Endothelial cell of umbilical vein (primary cell): Measurements from ENCODE around the gene SNAI3. TPM values are rescaled to one million over a fixed set of nuclear protein-coding genes. Genes with fewer than 3 reads are reported as not detected.

Experiments used
- BruUV-seq: library from RNA; stranded (reverse); fragments of 400-500 nt; replicated peaks from 2 replicates; lab custom pipeline; 2021; lab: Mats Ljungman, UMichigan
- CTCF ChIA-PET: fragments of 300-600, 350-600 bp; sonication (Branson Sonifier 250); formaldehyde crosslinking; loops from one replicate; lab custom pipeline; 2021; ENCODE audit warnings: antibody characterized with exemption, inconsistent platforms; lab: Charles Lee
- POLR2A ChIA-PET: fragments of 300-600, 350-600 bp; sonication (Branson Sonifier 250); formaldehyde crosslinking; loops from one replicate; lab custom pipeline; 2021; ENCODE audit warnings: antibody characterized with exemption, inconsistent platforms; lab: Charles Lee
- DNase-seq: peaks from one replicate; pipeline ENCODE4 v3.0.0-alpha.2; 2011; ENCODE audit warnings: low read depth, low spot score
- FAIRE-seq: peaks from 2 replicates; lab custom pipeline; 2011; peaks lifted over from hg19 to GRCh38; lab: Jason Lieb, UNC
- H2AFZ ChIP-seq: 2 replicates; pipeline ENCODE4 v1.6.0; 2012; ENCODE audit warnings: low read depth, low read length, control low read depth, inconsistent platforms
- H3K27ac ChIP-seq: 2 replicates; pipeline ENCODE4 v1.5.1; 2011; ENCODE audit warnings: low read depth, mild to moderate bottlenecking, control low read depth, low read length, moderate library complexity; ENCODE audit not compliant: insufficient read depth
- H3K27me3 ChIP-seq, 2 experiments: 2 replicates each; pipeline versions ENCODE4 v1.6.0 to v1.6.1; 2011; ENCODE audit warnings: low read length in 2 of 2, mixed read lengths in 1 of 2; ENCODE audit not compliant: control insufficient read depth in 2 of 2, insufficient read depth in 2 of 2
- H3K36me3 ChIP-seq, 2 experiments: 2 replicates in 1 of 2; 3 replicates in 1 of 2; pipeline ENCODE4 v1.5.1; 2011; ENCODE audit warnings: low read length in 2 of 2, mild to moderate bottlenecking in 1 of 2, moderate library complexity in 1 of 2; ENCODE audit not compliant: control insufficient read depth in 2 of 2, insufficient read depth in 2 of 2; ENCODE audit errors: extremely low read depth in 1 of 2
- H3K4me1 ChIP-seq: 3 replicates; pipeline ENCODE4 v1.5.1; 2011; ENCODE audit warnings: mild to moderate bottlenecking, low read length; ENCODE audit not compliant: control insufficient read depth, insufficient read depth; ENCODE audit errors: extremely low read depth
- H3K4me2 ChIP-seq: 2 replicates; pipeline ENCODE4 v1.6.1; 2011; ENCODE audit warnings: low read length, control low read depth, mixed read lengths; ENCODE audit not compliant: insufficient read depth
- H3K4me3 ChIP-seq, 3 experiments: fragments of 200-600 bp in 1 of 3; sonication (generic), shearing (Covaris generic) in 1 of 3; replicated peaks in 1 of 3; 2 replicates each; pipeline ENCODE4 v1.5.1; 2011 to 2016; ENCODE audit warnings: control low read depth in 3 of 3, low read length in 3 of 3, mild to moderate bottlenecking in 2 of 3, inconsistent platforms in 1 of 3, low read depth in 1 of 3, moderate library complexity in 1 of 3; ENCODE audit not compliant: insufficient read depth in 1 of 3
- H3K79me2 ChIP-seq: 2 replicates; pipeline ENCODE4 v1.6.0; 2012; ENCODE audit warnings: low read length, inconsistent platforms; ENCODE audit not compliant: control insufficient read depth, insufficient read depth
- H3K9ac ChIP-seq: replicated peaks from 2 replicates; pipeline ENCODE3; 2011; ENCODE audit warnings: low read length, control low read depth; ENCODE audit not compliant: insufficient read depth; ENCODE audit errors: extremely low read depth
- H3K9me1 ChIP-seq: replicated peaks from 3 replicates; pipeline ENCODE4 v1.6.0; 2011; ENCODE audit warnings: mild to moderate bottlenecking, low read length; ENCODE audit not compliant: control insufficient read depth, insufficient read depth; ENCODE audit errors: extremely low read depth
- H3K9me3 ChIP-seq: replicated peaks from 2 replicates; pipeline ENCODE4 v1.5.1; 2012; ENCODE audit warnings: low read length, inconsistent platforms; ENCODE audit not compliant: control insufficient read depth, insufficient read depth
- H4K20me1 ChIP-seq: replicated peaks from 2 replicates; pipeline ENCODE3; 2011; ENCODE audit warnings: mild to moderate bottlenecking, low read length; ENCODE audit not compliant: control insufficient read depth, insufficient read depth; ENCODE audit errors: extremely low read depth
- CTCF ChIP-seq, 2 donors: IDR thresholded peaks; 1 replicate in 1 of 2; 2 replicates in 1 of 2; pipeline ENCODE4 v1.5.1; 2011; ENCODE audit warnings: low read length in 2 of 2, mild to moderate bottlenecking in 2 of 2, moderate library complexity in 2 of 2, control low read depth in 1 of 2, inconsistent platforms in 1 of 2, low read depth in 1 of 2; ENCODE audit not compliant: insufficient read depth in 1 of 2; ENCODE audit errors: extremely low read depth in 1 of 2
- EZH2 ChIP-seq: IDR thresholded peaks from 2 replicates; pipeline ENCODE4 v1.6.1; 2012; ENCODE audit warnings: borderline replicate concordance, low read depth, mild to moderate bottlenecking, moderate library complexity, low read length, inconsistent platforms; ENCODE audit not compliant: severe bottlenecking
- FOS ChIP-seq: IDR thresholded peaks from 2 replicates; pipeline ENCODE4 v1.6.1; 2011; ENCODE audit warnings: mild to moderate bottlenecking, low read length, moderate library complexity, borderline replicate concordance; ENCODE audit not compliant: insufficient read depth
- GATA2 ChIP-seq: IDR thresholded peaks from 2 replicates; pipeline ENCODE4 v1.7.0; 2011; ENCODE audit warnings: low read depth, mild to moderate bottlenecking, moderate library complexity, mixed read lengths, low read length; ENCODE audit not compliant: insufficient read length, insufficient read depth
- JUN ChIP-seq: IDR thresholded peaks from 2 replicates; pipeline ENCODE4 v1.6.1; 2011; ENCODE audit warnings: borderline replicate concordance, low read depth; ENCODE audit not compliant: insufficient read length, insufficient read depth
- MAX ChIP-seq: IDR thresholded peaks from 2 replicates; pipeline ENCODE4 v1.6.1; 2011; ENCODE audit not compliant: insufficient read depth, insufficient read length
- MYC ChIP-seq: IDR thresholded peaks from one replicate; pipeline ENCODE4 v1.6.1; 2011; ENCODE audit warnings: mild to moderate bottlenecking, low read depth, low read length
- POLR2A ChIP-seq: IDR thresholded peaks from 2 replicates; pipeline ENCODE4 v1.6.1; 2012; ENCODE audit warnings: low read depth, mild to moderate bottlenecking, control low read depth, low read length
- POLR2AphosphoS5 ChIP-seq: IDR thresholded peaks from 2 replicates; pipeline ENCODE4 v1.6.1; 2012; ENCODE audit warnings: low read depth, mild to moderate bottlenecking, control low read depth, low read length, moderate library complexity; ENCODE audit not compliant: insufficient read depth
- dilution Hi-C: fragments of 300-500 bp; cut with MboI; formaldehyde crosslinking; loops from one replicate; pipeline ENCODE4 v1.15.0; 2019; ENCODE audit warnings: low sequenced_read_pairs; ENCODE audit not compliant: extremely low pct_ligation_motif_present
- intact Hi-C: fragments of 100-400 bp; cut with micrococcal nuclease; formaldehyde crosslinking; loops from one replicate; pipeline ENCODE4 v1.10.0; 2022
- polyA plus RNA-seq, 4 experiments: library from polyadenylated mRNA; depleted of rRNA in 3 of 4; stranded (reverse) in 3 of 4; unstranded in 1 of 4; fragments of >200 nt; gene quantifications; 2 replicates each; pipeline versions ENCODE4 v1.2.1 to v1.2.3, GENCODE V29; 2011 to 2012; ENCODE audit warnings: missing spikeins in 1 of 4
- total RNA-seq: library from RNA; stranded (reverse); gene quantifications from 2 replicates; pipeline ENCODE4 v1.2.3, GENCODE V29; 2021

SNAI3 gene
- total and polyA plus RNA-seq, 2 donors (not counting 3 experiments of a cell fraction or from before 2014, with no cell fraction given), result 0.30 to 0.31 TPM

- no peak for FAIRE-seq
- Histone ChIP-seq H4K20me1 (no peaks in the 10 kb centered on the region), H3K9me1 (no peaks in the 10 kb centered on the region), H2AFZ (no peak overlapping the region), H3K36me3 (no peaks in the 10 kb centered on the region), H3K4me1 (no peaks in the 10 kb centered on the region), H3K27ac (no peak overlapping the region), H3K9ac (no peak overlapping the region), H3K79me2 (no peaks in the 10 kb centered on the region), H3K9me3 (no peaks in the 10 kb centered on the region), H3K27me3 (peaks cover 0 to 2% of the 10 kb centered on the region in 2 experiments), H3K4me2 (no peak overlapping the region), H3K4me3 (no peak overlapping the region)
- CTCF ChIA-PET, result interaction anchor here (0.7 to 1.3 kb wide), 5 partner anchors 13 to 170 kb away, joined by 3 to 4 read pairs (median 3); partner anchors contain the start of gene TRAPPC2L
- no peak for DNase-seq
- no TSS peak for BruUV-seq
- no peak for TF ChIP-seq POLR2AphosphoS5
- no peak for TF ChIP-seq JUN
- TF ChIP-seq MAX, result no peak
- no peak for TF ChIP-seq POLR2A
- TF ChIP-seq EZH2, result no peak
- TF ChIP-seq FOS, result no peak
- no peak for TF ChIP-seq GATA2
- POLR2A ChIA-PET, result no interaction called here
- intact Hi-C loops (loop anchor here (2.0 kb wide), 1 partner anchor 24 kb away; the partner anchor contains the start of gene MVD), dilution Hi-C loops (no loop called here)
Measured at GRCh38 chr16:88687254-88687576, 908 bp upstream of the SNAI3 start.

- peaks cover 3% of the 10 kb centered on the region for H3K4me1 ChIP-seq
- no peaks in the 10 kb centered on the region for H4K20me1 ChIP-seq
- peak overlapping the region; percentile 70 for H3K4me2 ChIP-seq
- POLR2A ChIA-PET, result no interaction called here
- BruUV-seq, result no TSS peak
- FAIRE-seq, result no peak
- no peak overlapping the region for H3K9ac ChIP-seq
- H3K27me3 ChIP-seq, result peaks cover 0 to 2% of the 10 kb centered on the region in 2 experiments
- H3K79me2 ChIP-seq, result no peaks in the 10 kb centered on the region
- intact Hi-C loops (loop anchor here (1.0 to 2.0 kb wide), 2 partner anchors 15 to 23 kb away; partner anchors contain the start of gene MVD), dilution Hi-C loops (no loop called here)
- H3K9me3 ChIP-seq, result no peaks in the 10 kb centered on the region
- CTCF ChIA-PET, result interaction anchor here (0.6 to 1.7 kb wide), 3 partner anchors 13 to 116 kb away, joined by 4 to 5 read pairs (median 4); partner anchors contain the start of gene ZC3H18
- H3K27ac ChIP-seq, result no peak overlapping the region
- H2AFZ ChIP-seq, result peak overlapping the region; percentile 89
- TF ChIP-seq CTCF (IDR thresholded peaks at IDR 0.05; ENCODE audit: extremely low read depth in 1 of 2, insufficient read depth in 1 of 2, low read depth in 1 of 2, low read length in 2 of 2) (no peak), JUN (no peak), POLR2AphosphoS5 (no peak), GATA2 (no peak), MYC (no peak), MAX (no peak), FOS (no peak), EZH2 (no peak), POLR2A (no peak)
- H3K9me1 ChIP-seq, result no peaks in the 10 kb centered on the region
- peak overlapping the region; percentile 29 to 57 (median 40) for H3K4me3 ChIP-seq
- DNase-seq, result no peak
- H3K36me3 ChIP-seq, result no peaks in the 10 kb centered on the region
Measured at GRCh38 chr16:88686062-88686438, 257 bp downstream of the SNAI3 start.
